Erythroblast (primary cell): ENCODE results near the gene ERO1A.

Experiments
- GATA1 ChIP-seq: IDR thresholded peaks from 2 replicates; pipeline ENCODE4 v1.6.1; 2011; ENCODE audit warnings: low read depth, mild to moderate bottlenecking, control low read depth, low read length, moderate library complexity
- POLR2A ChIP-seq: IDR thresholded peaks from 2 replicates; pipeline ENCODE4 v1.6.1; 2011; ENCODE audit warnings: mild to moderate bottlenecking, low read length

DNA sequence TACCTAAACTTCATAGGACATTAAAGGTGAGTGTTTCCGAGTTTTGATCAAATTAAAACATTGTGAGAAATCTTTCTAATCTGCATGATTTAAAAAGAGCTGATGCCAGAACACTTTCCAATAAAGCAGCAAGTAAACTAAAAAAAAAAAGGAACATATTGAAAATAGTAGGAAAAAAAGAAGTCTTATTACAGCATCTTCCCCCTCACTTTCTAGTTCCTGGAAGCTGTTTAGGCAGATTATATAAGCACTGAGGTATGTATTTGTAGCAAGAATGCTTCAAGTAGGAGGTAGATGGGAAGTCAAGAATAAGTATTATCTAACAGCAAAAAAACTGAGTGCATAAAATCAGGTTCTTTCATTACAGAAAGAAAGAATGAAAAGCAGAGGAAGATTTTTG, 45.8 kb downstream of the ERO1A start:
- TF ChIP-seq POLR2A (no peak), GATA1 (no peak)
